ENCODE measurements around the gene PPIL3. TPM values are rescaled to one million over a fixed set of nuclear protein-coding genes. Genes with fewer than 3 reads are reported as not detected.

The PPIL3 gene
- 44.1 and 46.4 TPM in 2 replicates for total RNA-seq

GRCh38 chr2:200888704-200889625 lies at the start of gene PPIL3, which contains the start of gene NIF3L1:
Gene PPIL3 (minus strand): TSS chr2:200889077. CDS start chr2:200887615, 1,462 bp downstream.
Gene NIF3L1 (plus strand): TSS chr2:200889371. CDS start chr2:200891944, 2,573 bp downstream.

GRCh38 chr2:200864176-200865034 lies 24.5 kb downstream of the PPIL3 start, which contains the start of gene CLK1:
Gene CLK1 (minus strand): TSS chr2:200864658. CDS start chr2:200861862, 2,796 bp downstream.

Other genes with a start within 250 kb of the PPIL3 start
- 454 and 468 TPM in 2 replicates for gene BZW1, start 77.2 kb downstream of the PPIL3 start, total RNA-seq
- 33.2 and 40.5 TPM in 2 replicates for gene CLK1, start 24.4 kb downstream of the PPIL3 start, total RNA-seq
- 15.3 and 20.3 TPM in 2 replicates for gene NIF3L1, start 294 bp upstream of the PPIL3 start, total RNA-seq
- 5.4 and 6.3 TPM in 2 replicates for gene ORC2, start 74.6 kb upstream of the PPIL3 start, total RNA-seq
- 2.9 and 3.2 TPM in 2 replicates for gene HYCC2, start 182.6 kb upstream of the PPIL3 start, total RNA-seq
- gene NDUFB3, start 182.9 kb upstream of the PPIL3 start, total RNA-seq: 69.7 and 70.6 TPM in 2 replicates
- gene CFLAR, start 227.1 kb upstream of the PPIL3 start, total RNA-seq: 48.2 and 59.9 TPM in 2 replicates

Measured in cardiac atrium fibroblast (primary cell).